IPS-18c (cell line): Measurements from ENCODE around the gene CEP128.

ENCODE experiments used
- H3K4me3 ChIP-seq: 2 replicates; pipeline ENCODE4 v1.7.0; 2013; ENCODE audit warnings: low read depth, mild to moderate bottlenecking, low read length, moderate library complexity; ENCODE audit not compliant: insufficient read depth
- H3K9me3 ChIP-seq: one replicate; pipeline ENCODE4 v1.6.1; 2013; ENCODE audit warnings: mild to moderate bottlenecking, low read length, moderate library complexity; ENCODE audit not compliant: control insufficient read depth, insufficient read depth

CEP128 gene

GRCh38 chr14:80941241-80942185, at the start of gene CEP128:
CEP128 (minus strand) TSS chr14:80941738.
- peak within 1 kb of the TSS; percentile 94 for H3K4me3 ChIP-seq
- H3K9me3 ChIP-seq: peaks cover 2% of the 10 kb centered on the region

GRCh38 chr14:80988735-80989429, 47.3 kb upstream of the CEP128 start:
- Histone ChIP-seq H3K9me3 (no peaks in the 10 kb centered on the region), H3K4me3 (no peak overlapping the region)

GRCh38 chr14:80988192-80988591, 46.7 kb upstream of the CEP128 start:
- H3K4me3 ChIP-seq: no peak overlapping the region

GRCh38 chr14:80987235-80988032, 45.9 kb upstream of the CEP128 start:
- no peak overlapping the region for H3K4me3 ChIP-seq
- H3K9me3 ChIP-seq: no peaks in the 10 kb centered on the region

More at GRCh38 chr14:80988192-80988591, 46.7 kb upstream of the CEP128 start:
- no peaks in the 10 kb centered on the region for H3K9me3 ChIP-seq

- Histone ChIP-seq H3K9me3 (no peaks in the 10 kb centered on the region), H3K4me3 (no peak overlapping the region)
Observed at GRCh38 chr14:80982711-80983110, 41.2 kb upstream of the CEP128 start.

- Histone ChIP-seq H3K9me3 (no peaks in the 10 kb centered on the region), H3K4me3 (no peak overlapping the region)
Observed at GRCh38 chr14:80981673-80982072, 40.1 kb upstream of the CEP128 start.

- Histone ChIP-seq H3K9me3 (no peaks in the 10 kb centered on the region), H3K4me3 (no peak overlapping the region)
Observed at GRCh38 chr14:80981156-80981555, 39.6 kb upstream of the CEP128 start.

GRCh38 chr14:80979951-80980350, 38.4 kb upstream of the CEP128 start:
- H3K4me3 ChIP-seq: no peak overlapping the region
- no peaks in the 10 kb centered on the region for H3K9me3 ChIP-seq

- Histone ChIP-seq H3K9me3 (no peaks in the 10 kb centered on the region), H3K4me3 (no peak overlapping the region)
Observed at GRCh38 chr14:80978403-80978802, 36.9 kb upstream of the CEP128 start.

GRCh38 chr14:80977221-80977620, 35.7 kb upstream of the CEP128 start:
- H3K9me3 ChIP-seq: no peaks in the 10 kb centered on the region
- H3K4me3 ChIP-seq: no peak overlapping the region

- H3K9me3 ChIP-seq: no peaks in the 10 kb centered on the region
Observed at GRCh38 chr14:80974679-80975078, 33.1 kb upstream of the CEP128 start.

GRCh38 chr14:80973931-80974641, 32.5 kb upstream of the CEP128 start:
- Histone ChIP-seq H3K4me3 (no peak overlapping the region), H3K9me3 (no peaks in the 10 kb centered on the region)

More at GRCh38 chr14:80974679-80975078, 33.1 kb upstream of the CEP128 start:
- no peak overlapping the region for H3K4me3 ChIP-seq

- H3K4me3 ChIP-seq: no peak overlapping the region
- no peaks in the 10 kb centered on the region for H3K9me3 ChIP-seq
Observed at GRCh38 chr14:80965037-80965436, 23.5 kb upstream of the CEP128 start.

- H3K9me3 ChIP-seq: no peaks in the 10 kb centered on the region
- H3K4me3 ChIP-seq: no peak overlapping the region
Observed at GRCh38 chr14:80959496-80959895, 18.0 kb upstream of the CEP128 start.

GRCh38 chr14:80958939-80959338, 17.4 kb upstream of the CEP128 start:
- H3K4me3 ChIP-seq: no peak overlapping the region
- no peaks in the 10 kb centered on the region for H3K9me3 ChIP-seq

- H3K9me3 ChIP-seq: no peaks in the 10 kb centered on the region
- no peak overlapping the region for H3K4me3 ChIP-seq
Observed at GRCh38 chr14:80958226-80958625, 16.7 kb upstream of the CEP128 start.

- H3K9me3 ChIP-seq: no peaks in the 10 kb centered on the region
Observed at GRCh38 chr14:80957613-80958012, 16.1 kb upstream of the CEP128 start.

More at GRCh38 chr14:80957613-80958012, 16.1 kb upstream of the CEP128 start:
- no peak overlapping the region for H3K4me3 ChIP-seq
